ENCODE measurements around the gene CNTRL.

- TF ChIP-seq CTCF (IDR thresholded peaks at IDR 0.05 in 8 of 11, conservative IDR thresholded peaks at IDR 0.05 in 3 of 11) (no peak), POLR2A (IDR thresholded peaks at IDR 0.05) (no peak), POLR2AphosphoS5 (IDR thresholded peaks at IDR 0.05) (no peak)
Observed at GRCh38 chr9:121118266-121118665, 43.5 kb downstream of the CNTRL start.
